ENCODE data around the gene SVEP1.

Gene SVEP1

DNA sequence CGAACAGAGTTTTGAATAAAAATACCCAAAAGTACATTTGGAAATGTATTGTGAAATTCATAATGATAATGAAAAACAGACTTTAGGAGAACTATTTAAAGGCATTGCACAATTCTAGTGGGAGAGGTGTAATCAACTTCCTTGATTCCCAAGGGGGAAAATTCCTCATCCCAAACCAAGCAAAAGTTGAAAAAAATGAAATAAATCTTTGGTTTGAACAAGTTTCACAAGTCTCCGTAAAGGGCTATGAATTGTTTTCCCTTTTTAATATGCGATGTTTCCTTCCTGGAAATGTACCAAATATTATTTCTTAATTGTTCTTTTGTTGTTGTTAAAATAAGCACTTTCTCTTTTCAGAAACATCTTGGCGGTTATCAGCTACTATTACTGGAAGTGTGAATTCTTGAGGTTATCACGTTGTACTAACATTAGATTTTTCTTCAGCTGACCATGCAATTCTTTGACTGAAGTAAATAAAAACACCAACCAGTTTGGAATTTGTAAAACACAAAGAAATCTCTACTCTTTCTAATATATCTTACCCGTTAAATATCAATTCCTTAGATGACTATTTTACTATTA lies 59.3 kb downstream of the SVEP1 start:
- DNase-seq, result no peak

DNA sequence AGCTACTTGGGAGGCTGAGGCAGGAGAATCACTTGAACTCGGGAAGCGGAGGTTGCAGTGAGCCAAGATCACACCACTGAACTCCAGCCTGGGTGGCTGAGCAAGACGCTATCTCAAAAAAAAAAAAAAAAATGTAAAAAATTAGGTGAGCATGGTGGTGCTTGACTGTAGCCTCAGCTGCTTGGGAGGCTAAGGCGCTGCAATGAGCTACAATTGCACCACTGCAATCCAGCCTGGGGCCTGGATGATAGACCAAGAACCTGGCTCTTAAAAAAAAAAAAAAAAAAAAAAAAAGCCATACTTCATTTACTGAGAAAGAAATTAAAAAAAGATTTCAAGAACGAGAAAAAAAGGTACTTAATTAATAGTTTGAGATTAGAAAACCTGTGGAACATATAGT lies 62.1 kb downstream of the SVEP1 start:
- no peak for DNase-seq

DNA sequence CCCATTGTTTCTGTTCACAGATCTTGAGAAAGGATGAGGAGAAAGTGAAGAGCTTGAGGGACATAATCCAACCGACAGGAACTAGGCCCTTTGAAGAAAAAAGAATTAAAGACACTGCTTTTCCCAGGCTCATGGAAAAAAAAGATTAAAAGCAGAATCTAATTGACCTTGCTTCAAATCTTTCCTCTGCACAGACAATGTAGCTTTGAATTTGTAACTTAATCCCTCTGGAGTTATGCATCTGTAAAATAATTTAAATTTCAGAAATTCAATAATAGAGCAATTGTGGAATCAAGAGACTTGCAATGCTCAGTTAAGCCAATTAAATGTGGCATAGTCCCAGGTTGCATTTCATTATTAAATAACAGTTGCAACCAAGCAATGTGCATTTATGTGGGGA lies 64.6 kb downstream of the SVEP1 start:
- no peak for DNase-seq

DNA sequence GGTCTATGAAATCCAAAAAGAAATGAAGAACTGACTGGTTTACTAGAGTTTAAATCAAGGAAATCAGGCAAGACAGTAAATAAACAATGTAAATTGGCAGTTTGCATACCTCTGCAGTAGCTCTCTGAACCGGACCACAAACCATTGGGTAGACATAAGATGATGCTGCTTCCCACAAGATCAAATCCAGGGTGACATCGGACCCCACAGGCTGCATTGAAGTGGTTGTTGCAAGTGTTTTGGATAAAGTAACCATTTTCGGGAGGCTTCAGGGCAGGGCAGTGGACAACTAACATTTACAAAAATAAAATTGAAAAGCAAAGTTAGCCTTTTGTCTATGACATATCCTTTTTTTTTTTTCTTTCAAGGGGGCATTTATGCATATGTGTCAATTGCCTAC lies 66.7 kb downstream of the SVEP1 start:
- no peak for DNase-seq

DNA sequence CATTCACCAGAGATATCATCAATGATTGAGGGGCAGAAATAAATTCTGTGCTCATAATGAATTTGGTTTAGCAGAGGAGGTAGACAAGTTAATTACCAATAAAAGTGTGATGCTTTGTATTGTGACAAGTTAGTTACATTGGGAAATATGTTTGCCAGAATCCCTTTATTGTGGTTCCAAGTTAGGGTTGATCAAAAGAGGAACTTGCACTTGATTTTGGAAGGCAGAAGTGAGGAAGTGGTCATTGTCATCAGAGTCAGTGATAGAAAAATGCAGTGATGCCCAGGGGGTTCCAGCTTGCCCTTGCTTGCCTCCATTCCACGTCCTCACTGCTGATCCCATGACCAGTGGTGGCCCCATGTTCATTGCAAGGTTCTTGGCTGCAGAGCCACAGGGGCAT lies 69.7 kb downstream of the SVEP1 start:
- DNase-seq, result no peak

DNA sequence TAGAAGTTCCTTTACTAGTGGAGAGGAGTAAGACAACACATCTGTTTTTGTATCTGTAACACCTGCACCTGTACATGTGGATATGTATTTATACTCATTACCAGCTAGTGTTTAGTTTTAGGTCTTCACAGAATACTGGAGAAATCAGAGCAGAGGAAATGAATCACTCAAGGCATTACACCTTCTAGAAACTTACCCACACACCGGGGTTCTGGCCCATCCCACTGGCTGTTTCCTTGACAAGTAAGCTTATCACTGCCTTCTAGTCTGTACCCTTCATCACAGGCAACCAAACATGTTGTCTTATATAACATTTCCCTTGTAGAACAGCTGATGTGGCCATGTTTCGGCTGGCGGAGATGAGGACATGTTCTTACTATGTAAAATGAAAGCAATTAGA lies 76.7 kb downstream of the SVEP1 start:
- no peak for DNase-seq

DNA sequence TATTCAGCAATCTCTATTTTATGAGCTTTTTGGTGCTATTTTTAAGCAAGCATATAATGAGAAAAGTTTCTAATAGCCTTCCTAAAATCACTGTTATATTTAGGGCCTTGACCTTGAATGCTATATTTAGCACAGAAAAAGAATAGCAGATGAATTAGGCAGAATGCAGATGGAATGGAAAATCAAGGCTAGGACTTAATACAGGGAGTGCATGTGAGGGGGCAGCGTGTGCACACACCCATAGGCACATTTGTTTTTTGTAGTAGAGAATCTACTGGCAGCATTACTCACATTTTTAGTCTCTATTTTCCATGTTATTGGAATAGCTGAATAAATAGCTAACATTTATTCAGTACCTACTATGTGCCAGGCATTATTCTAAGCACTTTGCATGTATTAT lies 79.9 kb downstream of the SVEP1 start:
- no peak for DNase-seq

DNA sequence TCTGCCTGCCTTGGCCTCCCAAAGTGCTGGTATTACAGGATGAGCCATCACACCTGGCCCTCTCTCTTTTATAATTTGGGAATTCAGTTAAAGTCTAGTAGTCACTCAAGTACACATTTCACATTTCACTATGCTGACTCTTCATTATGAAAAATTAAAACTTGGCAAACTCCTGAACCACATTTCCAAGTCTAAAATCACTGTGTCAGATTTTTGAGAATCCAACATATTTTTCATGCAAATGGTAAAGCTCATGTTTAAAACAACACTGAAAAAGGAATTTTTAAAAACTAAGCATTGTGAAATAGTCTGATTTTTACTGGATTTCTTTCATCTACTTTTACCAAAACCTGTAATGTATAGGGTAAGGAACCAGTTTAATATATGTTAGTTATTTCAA lies 92.3 kb downstream of the SVEP1 start:
- DNase-seq, result no peak

DNA sequence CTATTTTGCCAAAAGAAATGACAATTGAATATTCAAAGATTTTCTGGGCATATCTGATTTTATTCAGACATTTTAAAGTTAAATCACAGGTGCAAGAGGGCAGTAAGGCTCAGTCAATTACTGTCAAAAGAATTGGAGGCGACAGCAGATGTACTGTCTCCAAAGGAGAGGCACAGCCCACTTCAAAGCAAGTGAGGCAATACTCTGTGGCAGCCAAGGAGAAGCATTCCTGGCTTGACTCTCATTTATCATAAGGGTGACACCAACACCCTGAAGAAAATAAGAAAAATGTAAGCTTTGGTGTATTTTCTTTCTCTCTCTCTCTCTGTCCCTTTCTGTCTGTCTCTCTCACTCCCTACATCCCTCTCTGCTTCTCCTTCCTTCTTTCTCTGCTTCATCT lies 93.3 kb downstream of the SVEP1 start:
- no peak for DNase-seq

DNA sequence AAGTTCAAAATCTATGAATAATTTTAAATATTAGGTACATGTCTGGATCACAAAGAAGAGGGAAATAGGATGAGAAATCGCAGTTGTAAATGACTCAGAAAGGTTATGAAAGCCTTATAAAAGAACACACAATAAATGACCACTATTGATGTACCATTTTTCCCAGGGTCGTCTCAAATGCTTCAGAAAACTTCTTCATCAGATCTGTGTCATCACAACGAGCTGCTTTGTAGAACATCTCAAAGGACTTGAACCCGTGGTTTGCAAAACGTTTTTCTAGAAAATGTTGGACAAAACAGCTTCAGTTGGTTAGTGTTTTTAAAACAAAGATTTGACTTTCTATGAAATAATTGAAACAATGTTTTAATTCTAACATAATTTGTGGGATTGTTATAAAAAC lies 100.1 kb downstream of the SVEP1 start:
- no peak for DNase-seq

DNA sequence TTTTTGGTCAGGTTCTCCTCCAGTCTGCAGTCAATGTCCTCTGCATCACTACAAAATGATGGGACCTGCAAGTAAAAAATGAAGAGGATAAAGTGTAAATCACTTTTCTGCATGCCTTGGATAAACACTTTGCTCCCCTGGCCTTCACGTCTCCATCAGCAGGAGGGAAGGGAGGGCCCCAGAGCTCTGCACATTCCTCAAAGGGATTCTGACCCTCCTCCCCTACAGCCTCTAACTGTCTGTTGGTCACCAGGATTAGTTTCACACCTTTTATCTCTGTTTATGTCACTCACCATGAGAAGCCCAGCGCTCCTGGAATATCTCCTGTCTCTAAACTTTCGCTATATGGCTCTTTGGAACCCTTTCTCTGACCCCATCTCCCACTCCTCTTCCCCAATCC lies 103.3 kb downstream of the SVEP1 start:
- DNase-seq, result no peak

DNA sequence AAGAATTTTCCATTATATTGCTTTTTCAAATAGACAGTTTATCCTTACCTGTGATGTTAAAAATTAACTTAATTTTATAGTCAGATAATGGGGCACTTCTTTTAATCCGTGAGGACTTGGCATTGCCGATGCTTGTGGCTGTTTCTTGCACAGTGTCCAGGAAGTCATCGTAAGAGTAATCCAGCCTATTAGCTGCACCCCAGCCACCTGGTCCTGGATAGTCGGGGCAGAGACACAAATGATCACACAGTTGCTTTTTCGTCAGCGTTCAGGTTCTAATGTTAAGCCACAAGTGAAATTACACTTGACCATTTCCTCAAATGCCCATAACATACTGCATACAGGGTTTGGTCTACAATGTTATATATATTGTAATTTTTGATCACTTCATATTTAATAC lies 107.4 kb downstream of the SVEP1 start:
- no peak for DNase-seq

DNA sequence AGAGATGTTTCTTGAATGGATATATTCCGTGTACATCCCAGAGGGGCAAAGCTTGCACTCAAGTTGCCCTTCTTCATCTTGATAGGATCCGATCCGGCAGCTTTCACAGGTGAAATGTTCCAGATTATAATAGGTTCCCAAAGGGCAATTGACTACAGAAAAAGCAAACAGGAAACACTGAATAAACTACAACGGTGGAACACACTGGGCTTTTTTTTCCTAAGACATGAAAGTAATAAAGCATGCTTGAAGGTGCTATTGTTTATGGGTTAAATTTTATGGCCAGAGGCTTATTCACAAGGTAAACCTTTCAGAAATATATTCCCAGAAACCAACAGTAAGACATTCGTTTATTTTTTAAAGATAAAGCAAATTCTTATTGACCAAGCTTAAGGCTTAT lies 110.6 kb downstream of the SVEP1 start:
- DNase-seq, result peak; percentile 6

DNA sequence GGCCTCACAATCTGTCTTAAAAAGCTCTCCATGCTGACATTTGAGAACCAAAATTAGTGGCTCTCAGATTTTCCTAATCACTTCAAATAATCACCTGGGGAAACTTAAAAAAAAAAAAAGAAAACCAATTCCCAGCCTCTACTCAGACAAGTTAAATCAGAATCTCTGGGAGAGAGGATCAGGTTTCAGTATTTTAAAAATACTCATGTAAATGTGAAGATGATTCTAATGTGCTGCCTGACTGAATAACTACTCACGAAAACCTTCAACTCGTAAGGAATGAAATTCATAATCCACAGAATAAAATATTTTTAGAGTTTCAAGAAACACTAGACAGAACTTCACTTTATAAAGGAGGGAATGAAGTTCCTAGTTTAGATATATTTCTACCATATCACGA lies 114.4 kb downstream of the SVEP1 start:
- no peak for DNase-seq

DNA sequence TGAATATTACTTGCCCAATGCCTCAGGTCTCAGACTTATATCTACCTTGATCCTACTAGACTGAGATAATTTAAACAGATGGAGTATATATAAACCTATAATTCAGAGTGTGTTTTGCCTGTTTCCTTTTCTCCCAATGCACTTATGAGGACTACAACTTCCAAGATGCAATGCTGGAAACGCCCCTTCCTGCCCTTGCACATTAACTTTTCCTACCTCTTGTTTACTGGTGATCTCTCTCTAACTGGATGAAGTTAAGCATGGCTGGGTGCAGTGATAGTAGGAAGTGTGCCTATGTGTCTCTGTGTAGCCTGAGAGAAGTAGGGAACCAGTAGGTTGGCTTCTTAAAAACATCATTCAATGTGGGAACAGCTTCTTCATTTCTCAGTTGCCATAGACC lies 115.2 kb downstream of the SVEP1 start:
- DNase-seq, result peak; percentile 35

DNA sequence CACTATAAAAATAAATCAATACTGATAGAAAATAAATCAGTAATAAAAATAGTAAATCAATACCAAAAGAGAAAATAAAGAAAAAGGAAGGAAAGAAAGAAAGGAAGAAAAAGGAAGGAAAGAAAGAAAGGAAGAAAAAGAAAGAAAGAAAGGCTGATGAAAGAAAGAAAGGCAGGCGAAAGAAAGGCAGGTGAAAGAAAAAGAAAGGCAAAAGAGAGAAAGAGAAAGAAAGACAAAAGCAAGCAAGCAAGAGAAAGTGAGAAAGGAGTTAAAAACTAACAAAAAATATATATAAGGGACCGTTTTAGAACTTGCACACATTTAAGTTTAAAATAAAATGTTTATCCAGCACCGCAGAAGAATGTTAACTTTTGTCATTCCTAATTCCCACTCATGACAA lies 116.0 kb downstream of the SVEP1 start:
- no peak for DNase-seq

DNA sequence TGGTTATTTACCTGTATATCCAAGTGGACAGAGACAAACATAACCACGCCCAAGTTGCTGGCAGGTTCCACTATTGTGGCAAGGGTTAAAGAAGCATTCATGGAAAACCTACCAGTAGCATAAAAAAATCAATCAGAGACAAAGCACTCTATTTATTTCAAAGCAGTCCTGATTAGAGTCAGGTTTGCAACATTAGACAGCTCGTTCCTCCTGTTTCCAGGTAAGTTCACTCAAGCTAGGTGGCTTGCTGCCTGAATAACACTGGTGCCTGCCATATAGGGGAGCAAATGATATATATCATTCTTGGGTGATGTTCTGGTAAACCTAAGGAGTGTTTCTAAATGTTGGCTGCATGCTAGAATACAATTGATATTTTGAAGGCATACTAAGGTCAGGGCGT lies 122.3 kb downstream of the SVEP1 start:
- DNase-seq, result no peak

DNA sequence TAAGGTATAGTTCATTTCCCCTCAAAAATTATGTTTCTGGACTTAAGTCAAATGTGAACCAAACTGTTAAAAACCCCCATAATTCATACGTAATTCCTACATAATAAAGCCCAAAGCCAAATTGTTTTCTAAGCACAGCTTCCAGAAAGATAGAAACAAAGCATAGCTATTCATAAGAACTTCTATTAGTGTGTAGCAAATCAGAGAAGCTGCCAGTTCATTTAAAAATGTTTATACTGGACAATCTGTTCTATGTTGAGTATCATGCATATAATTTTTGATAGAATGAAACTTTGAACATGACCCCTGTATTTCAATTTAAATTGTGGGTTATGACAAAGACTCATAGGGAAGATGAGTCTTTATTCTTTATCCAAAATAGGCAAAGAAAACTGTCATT lies 122.9 kb downstream of the SVEP1 start:
- DNase-seq, result no peak

DNA sequence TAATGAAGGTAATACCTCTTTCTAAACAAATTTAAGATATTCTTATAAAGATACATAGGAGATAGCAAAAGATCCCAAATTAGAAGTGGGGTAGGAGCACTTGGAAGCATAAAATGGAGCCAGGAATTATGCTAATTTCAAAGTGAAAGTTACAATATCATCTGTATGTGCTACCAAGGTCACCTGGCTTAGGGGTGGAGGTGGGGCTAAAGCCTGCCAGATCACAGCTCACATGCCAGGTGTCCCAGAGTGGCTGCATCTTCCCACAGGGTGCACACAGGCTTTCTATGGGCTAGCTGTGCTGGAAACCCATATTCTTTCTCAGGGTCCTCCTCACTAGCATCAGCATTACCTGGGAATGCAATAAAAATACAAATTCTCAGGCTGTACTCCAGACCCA lies 123.7 kb downstream of the SVEP1 start:
- peak; percentile 37 for DNase-seq

DNA sequence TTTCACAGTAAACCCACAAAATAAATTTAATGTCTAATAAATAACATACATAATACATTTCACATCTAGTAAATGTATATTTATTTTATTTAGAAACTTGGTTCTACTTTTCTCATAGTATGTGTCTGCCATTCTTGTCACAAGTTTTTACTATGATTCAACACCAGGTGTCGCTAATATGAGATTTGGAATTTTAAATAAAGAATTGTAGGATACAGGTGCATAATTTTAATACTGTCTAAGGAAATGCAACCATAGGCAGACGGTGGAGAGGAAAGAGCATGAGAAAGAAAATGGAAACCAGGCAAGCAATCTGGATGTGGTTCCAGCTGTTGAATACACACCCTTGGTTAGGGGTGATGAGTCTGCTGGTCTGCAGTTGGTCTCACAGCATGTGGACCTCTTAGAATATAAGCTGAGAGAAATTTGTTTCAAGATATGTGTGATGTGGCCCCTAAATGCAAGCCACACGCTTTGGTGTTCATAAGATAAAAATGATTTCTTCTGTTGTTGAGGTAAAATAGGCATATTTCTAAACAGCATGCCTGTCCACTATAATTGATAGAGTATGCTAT lies 127.2 kb downstream of the SVEP1 start:
- DNase-seq, result no peak

DNA sequence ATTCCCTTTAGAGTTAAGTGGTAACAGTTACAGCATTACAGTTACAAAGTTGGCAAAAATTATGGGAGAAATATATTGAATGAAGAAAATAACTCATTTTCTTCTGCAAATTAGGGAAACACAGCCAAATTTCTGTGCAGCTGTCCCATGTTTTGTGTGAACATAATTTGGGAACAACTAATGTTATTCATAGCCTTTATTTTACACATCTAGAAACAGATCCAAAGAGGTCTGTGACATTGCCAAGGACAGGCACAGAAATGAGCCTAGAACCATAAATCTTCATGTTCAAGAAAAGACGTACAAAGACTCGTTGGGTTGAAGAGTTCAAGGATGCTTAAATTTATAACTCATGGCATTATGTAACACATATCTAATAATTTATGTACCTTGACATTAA lies 127.8 kb downstream of the SVEP1 start:
- DNase-seq, result no peak

DNA sequence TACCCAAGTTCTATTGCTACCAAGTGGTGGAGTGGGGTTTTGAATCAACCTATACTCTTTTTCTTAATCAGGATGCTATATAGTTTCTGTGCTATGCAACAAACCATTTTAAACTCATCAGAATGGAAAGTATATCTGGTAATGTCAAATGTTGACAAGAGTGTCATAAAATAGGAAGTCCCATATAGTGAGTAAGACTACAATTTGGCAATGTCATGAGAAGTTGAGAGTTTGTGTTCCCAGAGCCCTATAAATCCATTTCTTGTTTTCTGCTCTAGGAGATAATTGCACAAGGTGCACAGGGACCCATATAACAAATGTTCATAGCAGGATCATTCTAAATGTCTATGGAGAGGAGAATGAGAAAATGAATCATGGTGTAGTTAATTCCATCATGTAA lies 132.1 kb downstream of the SVEP1 start:
- no peak for DNase-seq

DNA sequence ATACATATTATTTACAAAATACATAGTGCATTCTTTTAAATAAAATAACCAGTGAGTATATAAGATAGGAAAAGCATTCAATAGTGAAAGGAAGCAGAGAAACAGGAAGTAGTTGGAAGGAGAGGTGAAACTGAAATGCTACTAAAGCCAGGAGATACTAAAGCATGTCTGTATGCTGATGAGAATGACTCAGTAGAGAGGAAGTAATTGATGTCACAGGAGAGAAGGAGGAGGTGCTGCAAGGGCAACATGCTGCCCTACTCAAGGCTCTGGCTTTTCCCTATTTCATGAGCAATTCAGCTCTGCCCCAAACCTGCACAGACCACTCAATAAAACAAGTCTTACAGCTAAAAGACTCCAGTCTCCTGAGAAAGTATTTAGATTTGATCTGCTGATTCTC lies 133.4 kb downstream of the SVEP1 start:
- no peak for DNase-seq

DNA sequence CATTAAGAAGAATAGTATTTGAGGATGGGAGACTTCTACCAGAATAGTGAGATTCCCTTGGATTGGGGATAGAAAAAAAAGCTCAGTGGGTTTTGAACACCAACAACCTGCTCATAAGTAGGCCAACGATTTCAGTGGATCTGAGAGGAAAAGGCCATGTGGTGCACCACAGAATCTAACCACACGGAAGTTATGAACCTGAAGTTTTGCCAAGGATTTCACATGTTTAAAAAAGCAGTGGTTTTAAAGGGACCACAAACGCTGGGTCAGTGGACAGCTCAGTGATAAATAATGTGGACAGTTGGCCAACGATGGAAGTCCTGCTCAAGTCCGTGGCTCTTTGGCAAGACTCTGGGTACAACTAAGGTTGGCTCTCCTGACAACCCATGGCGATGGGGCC lies 134.6 kb downstream of the SVEP1 start:
- DNase-seq, result no peak

DNA sequence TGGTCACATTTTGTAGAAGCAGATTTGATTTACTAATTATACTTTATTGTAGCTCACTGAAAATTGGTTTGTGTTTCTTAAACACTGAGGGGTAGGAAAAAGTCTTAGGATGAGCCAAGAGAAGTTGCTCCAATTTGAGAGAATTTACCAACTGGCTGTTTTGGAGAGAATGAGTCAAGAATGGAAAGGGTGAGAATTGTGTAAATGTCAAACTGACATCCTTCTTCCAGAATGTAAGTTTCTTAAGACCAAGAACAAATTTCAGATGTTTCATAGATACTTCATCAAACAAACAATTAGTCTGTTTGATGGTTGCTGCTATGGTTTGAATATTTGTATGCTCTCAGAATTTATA lies 135.7 kb downstream of the SVEP1 start:
- DNase-seq, result no peak
